Measurements from ENCODE around the gene MYL5.
"Not testable (repeated sequence)": the region's sequence is repeated elsewhere in the genome, so short reads cannot be mapped to it uniquely, and the experiment has no call there.

Gene MYL5

GRCh38 chr4:657834-658667, 16.3 kb upstream of the MYL5 start:
- no peak for DNase-seq

GRCh38 chr4:658681-659667, 15.4 kb upstream of the MYL5 start:
- no peak for DNase-seq

GRCh38 chr4:659851-660250, 14.5 kb upstream of the MYL5 start:
- DNase-seq, result no peak

- DNase-seq, result no peak
Observed at GRCh38 chr4:660401-660800, 13.9 kb upstream of the MYL5 start.

GRCh38 chr4:661231-661630, 13.1 kb upstream of the MYL5 start:
- DNase-seq, result no peak

GRCh38 chr4:661881-662761, 12.2 kb upstream of the MYL5 start:
- no peak for DNase-seq

- no peak for DNase-seq
Observed at GRCh38 chr4:663046-663437, 11.3 kb upstream of the MYL5 start.

GRCh38 chr4:663438-664428, 10.6 kb upstream of the MYL5 start:
- DNase-seq, result peak; percentile 21

- no peak for DNase-seq
Observed at GRCh38 chr4:664713-665231, 9.6 kb upstream of the MYL5 start.

- DNase-seq, result no peak
Observed at GRCh38 chr4:665381-665750, 9.0 kb upstream of the MYL5 start.

- DNase-seq, result no peak
Observed at GRCh38 chr4:665751-666435, 8.4 kb upstream of the MYL5 start.

- DNase-seq, result no peak
Observed at GRCh38 chr4:666436-666810, 7.9 kb upstream of the MYL5 start.

GRCh38 chr4:666822-667544, 7.4 kb upstream of the MYL5 start:
- DNase-seq, result no peak

GRCh38 chr4:667545-667925, 6.8 kb upstream of the MYL5 start:
- no peak for DNase-seq

GRCh38 chr4:668219-668618, 6.1 kb upstream of the MYL5 start:
- DNase-seq, result not testable (repeated sequence)

- not testable (repeated sequence) for DNase-seq
Observed at GRCh38 chr4:669806-670559, 4.4 kb upstream of the MYL5 start.

- no peak for DNase-seq
Observed at GRCh38 chr4:671769-672168, 2.6 kb upstream of the MYL5 start.

GRCh38 chr4:673349-674091, 822 bp upstream of the MYL5 start:
- DNase-seq, result no peak
